HCT116 (cell line): Measurements from ENCODE around the gene MLX. TPM values are rescaled to one million over a fixed set of nuclear protein-coding genes. Genes with fewer than 3 reads are reported as not detected.

ENCODE experiments used
- ATAC-seq: fragments of 200-7000 bp; cut with Tn5 transposase; 2 replicates; pipeline ENCODE4 v1.9.1; 2020; ENCODE audit warnings: mild to moderate bottlenecking, moderate library complexity
- BruUV-seq: library from RNA; stranded (reverse); fragments of 400-500 nt; replicated peaks from 2 replicates; lab custom pipeline; 2021; lab: Mats Ljungman, UMichigan
- CTCF ChIA-PET: fragments of 300-600 bp; sonication (Branson Sonifier 250); formaldehyde crosslinking; loops from one replicate; lab custom pipeline; 2021; ENCODE audit warnings: antibody characterized with exemption; lab: Charles Lee
- POLR2A ChIA-PET: fragments of 300-600, 350-600 bp; sonication (Branson Sonifier 250); formaldehyde crosslinking; loops from one replicate; lab custom pipeline; 2021; ENCODE audit warnings: antibody characterized with exemption; lab: Charles Lee
- RAD21 ChIA-PET, 2 experiments: fragments of 300-600 bp; sonication (Branson Sonifier 250); formaldehyde crosslinking; loops; one replicate each; lab custom pipeline; 2023; ENCODE audit warnings: low total read pairs in 2 of 2; ENCODE audit not compliant: uncharacterized antibody in 2 of 2, unreplicated experiment in 2 of 2, low non-redundant PET in 1 of 2; lab: Charles Lee
- DNase-seq: peaks from one replicate; pipeline ENCODE4 v3.0.0-alpha.2; 2010; ENCODE audit warnings: low read depth, low spot score
- H2AFZ ChIP-seq: fragments of 200-600 bp; shearing (Covaris generic), sonication (generic); 2 replicates; pipeline ENCODE4 v1.6.1; 2017; ENCODE audit warnings: low read depth, mixed run types, mixed read lengths, antibody characterized with exemption, low read length; ENCODE audit not compliant: poor library complexity, severe bottlenecking
- H3K27ac ChIP-seq: 2 replicates; pipeline ENCODE4 v1.5.1; 2012; ENCODE audit warnings: low read depth, low read length
- H3K27me3 ChIP-seq: fragments of 200-600 bp; sonication (generic); 2 replicates; pipeline ENCODE4 v1.6.1; 2016; ENCODE audit warnings: mixed run types, low read length, mixed read lengths; ENCODE audit not compliant: insufficient read depth
- H3K36me3 ChIP-seq, 2 experiments: fragments of 200-500 bp in 1 of 2; fragments of 200-600 bp in 1 of 2; sonication (Bioruptor generic) in 1 of 2; sonication (generic) in 1 of 2; 2 replicates each; pipeline versions ENCODE4 v1.5.1 to v1.6.1; 2014 to 2016; ENCODE audit warnings: low read length in 2 of 2, inconsistent platforms in 1 of 2, mixed read lengths in 1 of 2, mixed run types in 1 of 2; ENCODE audit not compliant: insufficient read depth in 2 of 2, control insufficient read depth in 1 of 2
- H3K4me1 ChIP-seq, 2 experiments: fragments of 200-600 bp in 1 of 2; sonication (generic) in 1 of 2; 2 replicates each; pipeline versions ENCODE4 v1.5.1 to v1.6.1; 2012 to 2017; ENCODE audit warnings: low read length in 2 of 2, inconsistent platforms in 1 of 2, mild to moderate bottlenecking in 1 of 2, mixed read lengths in 1 of 2, mixed run types in 1 of 2, moderate library complexity in 1 of 2; ENCODE audit not compliant: insufficient read depth in 2 of 2, control insufficient read depth in 1 of 2
- H3K4me2 ChIP-seq: fragments of 200-600 bp; sonication (generic); 2 replicates; pipeline ENCODE4 v1.6.1; 2017; ENCODE audit warnings: mixed run types, low read length, mixed read lengths
- H3K4me3 ChIP-seq, 2 experiments: fragments of 200-600 bp in 1 of 2; sonication (generic) in 1 of 2; replicated peaks in 1 of 2; 2 replicates each; pipeline ENCODE4 v1.5.1; 2011 to 2016; ENCODE audit warnings: low read length in 2 of 2, control low read depth in 1 of 2, low read depth in 1 of 2, mild to moderate bottlenecking in 1 of 2, mixed read lengths in 1 of 2, mixed run types in 1 of 2
- H3K79me2 ChIP-seq: fragments of 200-600 bp; sonication (generic); 2 replicates; pipeline ENCODE4 v1.6.1; 2017; ENCODE audit warnings: mild to moderate bottlenecking, mixed run types, low read length, moderate library complexity, mixed read lengths; ENCODE audit not compliant: insufficient read depth
- H3K9ac ChIP-seq: fragments of 200-600 bp; sonication (generic); 2 replicates; pipeline ENCODE4 v1.6.1; 2016; ENCODE audit warnings: low read length, mixed read lengths
- H3K9me2 ChIP-seq: fragments of 200-600 bp; sonication (generic), shearing (Covaris generic); 2 replicates; pipeline ENCODE4 v1.6.1; 2017; ENCODE audit warnings: mixed run types, mild to moderate bottlenecking, moderate library complexity; ENCODE audit not compliant: insufficient read depth
- H3K9me3 ChIP-seq, 2 experiments: fragments of 200-500 bp in 1 of 2; fragments of 200-600 bp in 1 of 2; sonication (Bioruptor generic) in 1 of 2; sonication (generic) in 1 of 2; 2 replicates each; pipeline ENCODE4 v1.6.1; 2014 to 2017; ENCODE audit warnings: low read length in 2 of 2, mixed read lengths in 2 of 2, inconsistent platforms in 1 of 2, low read depth in 1 of 2, mild to moderate bottlenecking in 1 of 2, mixed run types in 1 of 2, moderate library complexity in 1 of 2; ENCODE audit not compliant: control insufficient read depth in 1 of 2, insufficient read depth in 1 of 2
- H4K20me1 ChIP-seq: fragments of 200-600 bp; sonication (generic), shearing (Covaris generic); 2 replicates; pipeline ENCODE4 v1.6.1; 2017; ENCODE audit warnings: mixed run types, mild to moderate bottlenecking, moderate library complexity; ENCODE audit not compliant: insufficient read depth
- EGR1 ChIP-seq: IDR thresholded peaks from 2 replicates; pipeline ENCODE4 v1.6.1; 2012; ENCODE audit warnings: low read depth
- ELF1 ChIP-seq: IDR thresholded peaks from 2 replicates; pipeline ENCODE4 v1.6.1; 2012; ENCODE audit warnings: low read depth, borderline replicate concordance
- EZH2phosphoT487 ChIP-seq: fragments of 200-600 bp; IDR thresholded peaks from 2 replicates; pipeline ENCODE4 v1.6.1; 2018; ENCODE audit warnings: antibody characterized with exemption, borderline replicate concordance
- FOSL1 ChIP-seq: IDR thresholded peaks from 2 replicates; pipeline ENCODE4 v1.6.1; 2012; ENCODE audit warnings: low read depth
- POLR2A ChIP-seq: IDR thresholded peaks from 2 replicates; pipeline ENCODE4 v1.7.0; 2011; ENCODE audit warnings: borderline replicate concordance; ENCODE audit not compliant: insufficient read depth, insufficient read length; ENCODE audit errors: extremely low read depth
- POLR2AphosphoS5 ChIP-seq: IDR thresholded peaks from 2 replicates; pipeline ENCODE4 v1.6.1; 2011; ENCODE audit warnings: mild to moderate bottlenecking, low read depth, low read length, moderate library complexity
- RAD21 ChIP-seq: IDR thresholded peaks from 2 replicates; pipeline ENCODE4 v1.6.1; 2012; ENCODE audit warnings: low read depth, mild to moderate bottlenecking
- REST ChIP-seq: IDR thresholded peaks from 2 replicates; pipeline ENCODE4 v1.6.1; 2012; ENCODE audit warnings: low read depth
- SP1 ChIP-seq: IDR thresholded peaks from 2 replicates; pipeline ENCODE4 v1.6.1; 2012; ENCODE audit warnings: low read depth
- SRF ChIP-seq: IDR thresholded peaks from 2 replicates; pipeline ENCODE4 v1.6.1; 2012; ENCODE audit warnings: low read depth
- TCF7L2 ChIP-seq: IDR thresholded peaks from 2 replicates; pipeline ENCODE4 v1.7.0; 2011; ENCODE audit warnings: borderline replicate concordance, inconsistent platforms; ENCODE audit not compliant: insufficient read depth, insufficient read length; ENCODE audit errors: extremely low read depth
- YY1 ChIP-seq: IDR thresholded peaks from 2 replicates; pipeline ENCODE4 v1.6.1; 2011; ENCODE audit warnings: low read length, low read depth, moderate library complexity, mild to moderate bottlenecking; ENCODE audit not compliant: insufficient replicate concordance; ENCODE audit errors: extremely low read depth
- ZBTB33 ChIP-seq: IDR thresholded peaks from 2 replicates; pipeline ENCODE4 v1.6.1; 2011; ENCODE audit warnings: mild to moderate bottlenecking, low read length, moderate library complexity; ENCODE audit not compliant: insufficient replicate concordance; ENCODE audit errors: extremely low read depth
- intact Hi-C: fragments of 100-400 bp; cut with micrococcal nuclease; formaldehyde crosslinking; loops from 2 replicates; pipeline ENCODE4 v1.10.0; 2022
- total RNA-seq: library from RNA; stranded (reverse); gene quantifications from one replicate; pipeline ENCODE4 v1.2.1, GENCODE V29; 2021; ENCODE audit not compliant: unreplicated experiment
- TF ChIP-seq, protein P1 (sequence below): IDR thresholded peaks from 2 replicates; pipeline ENCODE4 v1.6.1; 2012

Gene MLX
- total RNA-seq, 1 experiment from 2014 or later = 47.9 TPM

GRCh38 chr17:42585353-42585752 is 18.5 kb downstream of the MLX start:
- intact Hi-C loops = no loop called here
- Histone ChIP-seq H3K27ac (no peak overlapping the region), H3K79me2 (no peaks in the 10 kb centered on the region), H3K4me1 (no peaks in the 10 kb centered on the region), H4K20me1 (no peaks in the 10 kb centered on the region), H2AFZ (no peak overlapping the region), H3K4me3 (no peak overlapping the region), H3K9ac (no peak overlapping the region), H3K9me2 (no peaks in the 10 kb centered on the region), H3K4me2 (no peak overlapping the region), H3K27me3 (no peaks in the 10 kb centered on the region), H3K9me3 (no peaks in the 10 kb centered on the region), H3K36me3 (peaks cover 23 to 34% of the 10 kb centered on the region in 2 experiments; a peak in 3 of 4 replicates)
- no peak for TF ChIP-seq YY1
- RAD21 ChIA-PET = no interaction called here
- ATAC-seq (no peak), DNase-seq (no peak)
- no TSS peak for BruUV-seq
- CTCF ChIA-PET = no interaction called here
- POLR2A ChIA-PET = no interaction called here

DNA sequence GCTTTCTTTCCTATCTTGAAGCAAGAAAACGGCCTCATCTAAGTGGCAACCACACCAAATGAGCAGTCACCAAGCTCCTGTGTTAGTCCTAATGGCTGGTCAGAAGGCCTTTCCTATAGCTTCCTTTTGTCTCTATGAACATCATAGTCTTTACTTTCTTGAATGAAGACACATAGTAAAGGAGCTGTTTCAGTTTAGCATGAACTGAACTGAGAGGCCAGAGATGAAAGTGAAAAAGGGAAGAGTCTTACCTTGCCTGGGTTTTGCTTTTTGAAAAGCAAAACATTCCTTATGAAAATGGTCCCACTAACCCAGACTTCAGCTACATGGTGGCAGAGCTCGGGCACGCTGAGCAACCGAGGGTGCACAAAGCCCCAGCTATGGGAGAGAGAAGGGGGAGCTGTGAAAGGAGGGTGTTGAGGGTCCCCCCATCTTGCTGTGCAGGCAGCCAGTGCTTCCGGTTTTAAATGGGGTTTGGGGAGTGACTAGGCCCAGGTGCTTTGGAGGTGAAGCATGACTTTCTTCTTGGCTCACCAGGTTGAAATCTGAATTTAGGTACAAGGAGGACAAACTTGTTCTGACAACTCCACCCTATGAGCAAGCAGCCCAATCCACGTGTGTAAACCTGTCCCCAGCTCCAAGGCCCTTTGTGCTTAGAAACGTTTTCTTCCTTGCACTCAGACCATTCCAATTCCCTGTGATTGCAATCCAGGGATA is 19.8 kb downstream of the MLX start:
- no peak overlapping the region for H3K4me2 ChIP-seq
- H3K79me2 ChIP-seq = no peaks in the 10 kb centered on the region
- no peak overlapping the region for H3K4me3 ChIP-seq
- ChIA-PET CTCF (interaction anchor here (2.2 kb wide), 1 partner anchor 8 kb away, joined by 12 read pairs; the partner anchor contains the start of gene PSMC3IP), RAD21 (no interaction called here), POLR2A (no interaction called here)
- H3K4me1 ChIP-seq = no peaks in the 10 kb centered on the region
- no peak overlapping the region for H3K27ac ChIP-seq
- H2AFZ ChIP-seq = no peak overlapping the region
- intact Hi-C loops = no loop called here
- H3K9me2 ChIP-seq = no peaks in the 10 kb centered on the region
- no peak overlapping the region for H3K9ac ChIP-seq
- H3K36me3 ChIP-seq = peaks cover 19 to 36% of the 10 kb centered on the region in 2 experiments; a peak in 3 of 4 replicates
- ATAC-seq = no peak
- DNase-seq = no peak
- no TSS peak for BruUV-seq
- no peaks in the 10 kb centered on the region for H4K20me1 ChIP-seq
- H3K9me3 ChIP-seq = no peaks in the 10 kb centered on the region
- no peaks in the 10 kb centered on the region for H3K27me3 ChIP-seq
- TF ChIP-seq REST (no peak), SRF (no peak), SP1 (no peak), ELF1 (no peak), POLR2A (no peak), POLR2AphosphoS5 (no peak), ZBTB33 (no peak), EZH2phosphoT487 (no peak), YY1 (no peak), RAD21 (no peak), EGR1 (no peak), TCF7L2 (no peak), FOSL1 (no peak)
- TF ChIP-seq, protein P1, sequence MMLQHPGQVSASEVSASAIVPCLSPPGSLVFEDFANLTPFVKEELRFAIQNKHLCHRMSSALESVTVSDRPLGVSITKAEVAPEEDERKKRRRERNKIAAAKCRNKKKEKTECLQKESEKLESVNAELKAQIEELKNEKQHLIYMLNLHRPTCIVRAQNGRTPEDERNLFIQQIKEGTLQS = no peak
